SH-SY5Y (cell line): ENCODE results near the gene ABHD12.

Experiments
- GATA2 ChIP-seq: IDR thresholded peaks from 2 replicates; pipeline ENCODE4 v1.6.1; 2011; ENCODE audit warnings: mild to moderate bottlenecking, low read depth, low read length
- GATA3 ChIP-seq: IDR thresholded peaks from 2 replicates; pipeline ENCODE4 v1.6.1; 2011; ENCODE audit warnings: low read depth, mild to moderate bottlenecking, low read length, moderate library complexity

DNA sequence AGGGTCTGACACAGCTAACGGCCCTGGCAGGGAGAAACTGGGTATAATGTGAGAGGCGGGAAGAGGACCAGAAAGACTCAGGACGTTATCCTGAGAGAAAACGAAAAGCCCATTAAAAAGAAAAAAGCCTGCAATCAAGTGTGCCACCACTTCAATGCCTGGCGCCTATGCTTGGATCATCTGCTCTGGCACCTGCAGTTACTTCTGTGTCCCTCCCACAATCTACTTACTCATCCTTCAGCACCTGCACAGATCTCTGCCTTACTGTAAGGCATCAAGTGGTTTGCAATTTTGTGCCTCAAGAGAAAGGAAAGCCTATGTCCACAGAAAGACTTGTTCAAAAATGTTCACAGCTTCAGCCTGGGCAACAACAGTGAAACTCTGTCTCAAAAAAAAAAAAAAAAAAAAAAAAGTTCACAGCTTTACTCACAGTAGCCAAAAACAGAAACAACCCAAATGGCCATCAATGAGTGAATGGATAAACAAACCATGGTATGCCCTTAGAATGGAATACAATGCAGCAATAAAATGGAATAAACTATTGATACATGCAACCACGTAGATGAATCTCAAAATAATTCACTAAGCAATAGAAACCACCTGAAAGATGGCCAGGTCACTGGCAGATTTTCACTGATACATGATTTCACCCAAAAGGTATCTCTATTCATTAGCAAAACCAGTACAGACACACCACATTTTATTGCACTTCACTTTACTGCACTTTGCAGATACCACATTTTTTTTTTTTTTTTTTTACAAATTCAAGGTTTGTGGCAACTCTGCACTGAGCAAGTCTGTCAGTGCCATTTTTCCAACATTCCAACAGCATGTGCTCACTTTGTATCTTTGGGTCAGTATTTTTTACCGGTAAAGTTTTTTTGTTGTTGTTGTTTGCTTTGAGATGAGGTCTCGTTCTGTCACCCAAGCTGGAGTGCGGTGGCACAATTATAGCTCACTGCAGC is 48.6 kb downstream of the ABHD12 start:
- TF ChIP-seq GATA2 (no peak), GATA3 (no peak)
